GM06990 (cell line): ENCODE data around the gene RBFOX1.

Experiments used
- DNase-seq: peaks from one replicate; pipeline ENCODE4 v3.0.0-alpha.2; 2011; ENCODE audit not compliant: insufficient read length; ENCODE audit errors: extremely low read depth
- H3K27me3 ChIP-seq: replicated peaks from 2 replicates; pipeline ENCODE4 v1.6.0; 2011; ENCODE audit warnings: low read length; ENCODE audit not compliant: control insufficient read depth, insufficient read depth
- H3K36me3 ChIP-seq: 2 replicates; pipeline ENCODE4 v1.5.1; 2011; ENCODE audit warnings: low read length; ENCODE audit not compliant: control insufficient read depth, insufficient read depth
- H3K4me3 ChIP-seq: replicated peaks from 2 replicates; pipeline ENCODE4 v1.5.1; 2011; ENCODE audit warnings: low read depth, mild to moderate bottlenecking, control low read depth, low read length
- CTCF ChIP-seq: IDR thresholded peaks from 2 replicates; pipeline ENCODE4 v1.5.1; 2011; ENCODE audit warnings: low read length, control low read depth, mild to moderate bottlenecking, inconsistent platforms; ENCODE audit not compliant: insufficient read depth, poor library complexity, severe bottlenecking

Gene RBFOX1

GRCh38 chr16:7547736-7548135 is 215.1 kb downstream of the RBFOX1 start:
- no peaks in the 10 kb centered on the region for H3K36me3 ChIP-seq
- no peaks in the 10 kb centered on the region for H3K27me3 ChIP-seq
- no peak for TF ChIP-seq CTCF
- DNase-seq: no peak
- H3K4me3 ChIP-seq: no peak overlapping the region

- H3K36me3 ChIP-seq: no peaks in the 10 kb centered on the region
- H3K27me3 ChIP-seq: no peaks in the 10 kb centered on the region
- DNase-seq: no peak
- H3K4me3 ChIP-seq: no peak overlapping the region
- no peak for TF ChIP-seq CTCF
These were observed 216.2 kb downstream of the RBFOX1 start for GRCh38 chr16:7548796-7549318.

- Histone ChIP-seq H3K36me3 (no peaks in the 10 kb centered on the region), H3K27me3 (no peaks in the 10 kb centered on the region), H3K4me3 (no peak overlapping the region)
- TF ChIP-seq CTCF: no peak
- no peak for DNase-seq
These were observed 217.5 kb downstream of the RBFOX1 start for GRCh38 chr16:7550096-7550495.

GRCh38 chr16:7555459-7555858 is 222.8 kb downstream of the RBFOX1 start:
- no peaks in the 10 kb centered on the region for H3K27me3 ChIP-seq
- DNase-seq: no peak
- H3K36me3 ChIP-seq: no peaks in the 10 kb centered on the region
- TF ChIP-seq CTCF: no peak
- H3K4me3 ChIP-seq: no peak overlapping the region

GRCh38 chr16:7561908-7562405 is 229.3 kb downstream of the RBFOX1 start:
- no peak for TF ChIP-seq CTCF
- DNase-seq: no peak
- no peaks in the 10 kb centered on the region for H3K27me3 ChIP-seq
- no peak overlapping the region for H3K4me3 ChIP-seq
- no peaks in the 10 kb centered on the region for H3K36me3 ChIP-seq

GRCh38 chr16:7566360-7566759 is 233.7 kb downstream of the RBFOX1 start:
- no peak for DNase-seq
- Histone ChIP-seq H3K4me3 (no peak overlapping the region), H3K27me3 (no peaks in the 10 kb centered on the region), H3K36me3 (no peaks in the 10 kb centered on the region)
- no peak for TF ChIP-seq CTCF
